PC-3 (cell line): ENCODE measurements around the gene AIFM2. TPM values are rescaled to one million over a fixed set of nuclear protein-coding genes. Genes with fewer than 3 reads are reported as not detected.

Source experiments
- ATAC-seq: fragments of 200-7000 bp; cut with Tn5 transposase; 2 replicates; pipeline ENCODE4 v1.9.1; 2020; ENCODE audit warnings: mild to moderate bottlenecking, moderate library complexity
- BruUV-seq: library from RNA; stranded (reverse); fragments of 400-500 nt; replicated peaks from 2 replicates; lab custom pipeline; 2021; lab: Mats Ljungman, UMichigan
- CTCF ChIA-PET: fragments of 300-600 bp; sonication (Branson Sonifier 250); formaldehyde crosslinking; loops from one replicate; lab custom pipeline; 2022; ENCODE audit warnings: antibody characterized with exemption; lab: Charles Lee
- POLR2A ChIA-PET: fragments of 300-600 bp; sonication (Branson Sonifier 250); formaldehyde crosslinking; loops from one replicate; lab custom pipeline; 2022; ENCODE audit warnings: antibody characterized with exemption; ENCODE audit not compliant: unreplicated experiment; lab: Charles Lee
- DNase-seq: peaks from one replicate; pipeline ENCODE4 v3.0.0-alpha.2; 2015
- H2AFZ ChIP-seq: fragments of 300-600 bp; sonication (generic); 2 replicates; pipeline ENCODE4 v1.6.0; 2016; ENCODE audit warnings: antibody characterized with exemption, low read length
- H3F3A ChIP-seq: fragments of 300-600 bp; sonication (generic); one replicate; pipeline ENCODE4 v1.6.0; 2017; ENCODE audit warnings: antibody characterized with exemption, low read length, control low read depth, mild to moderate bottlenecking; ENCODE audit not compliant: unreplicated experiment
- H3K27ac ChIP-seq: fragments of 300-600 bp; sonication (generic); 2 replicates; pipeline ENCODE4 v1.5.1; 2016; ENCODE audit warnings: mild to moderate bottlenecking, low read length
- H3K27me3 ChIP-seq: fragments of 300-600 bp; sonication (generic); 2 replicates; pipeline ENCODE4 v1.6.1; 2016; ENCODE audit warnings: low read length, mixed read lengths
- H3K36me3 ChIP-seq: fragments of 300-600 bp; sonication (generic); 2 replicates; pipeline ENCODE4 v1.6.1; 2016; ENCODE audit warnings: low read depth, mixed run types, low read length, mixed read lengths
- H3K4me1 ChIP-seq: fragments of 300-600 bp; sonication (generic); 2 replicates; pipeline ENCODE4 v1.5.1; 2016; ENCODE audit warnings: low read length; ENCODE audit not compliant: insufficient read depth
- H3K4me2 ChIP-seq: fragments of 300-600 bp; sonication (generic); 2 replicates; pipeline ENCODE4 v1.6.0; 2016; ENCODE audit warnings: low read length
- H3K4me3 ChIP-seq: fragments of 300-600 bp; sonication (generic); 2 replicates; pipeline ENCODE4 v1.5.1; 2016; ENCODE audit warnings: mild to moderate bottlenecking, low read length, mixed read lengths
- H3K79me2 ChIP-seq: fragments of 300-600 bp; sonication (generic); 2 replicates; pipeline ENCODE4 v1.6.1; 2017; ENCODE audit warnings: low read length, mixed read lengths
- H3K9ac ChIP-seq: fragments of 300-600 bp; sonication (generic); 2 replicates; pipeline ENCODE4 v1.6.0; 2016; ENCODE audit warnings: mild to moderate bottlenecking, low read length
- H3K9me2 ChIP-seq: fragments of 300-600 bp; sonication (generic); replicated peaks from 2 replicates; pipeline ENCODE4 v1.6.1; 2016; ENCODE audit warnings: mixed run types, low read length, mixed read lengths
- H3K9me3 ChIP-seq: fragments of 300-600 bp; sonication (generic); 2 replicates; pipeline ENCODE4 v1.6.1; 2016; ENCODE audit warnings: low read length, mixed read lengths
- H4K20me1 ChIP-seq: fragments of 300-600 bp; sonication (generic); 2 replicates; pipeline ENCODE4 v1.6.1; 2016; ENCODE audit warnings: low read length, mixed read lengths
- CTCF ChIP-seq: fragments of 300-600 bp; sonication (generic); conservative IDR thresholded peaks from 2 replicates; pipeline ENCODE4 v1.5.1; 2017; ENCODE audit warnings: antibody characterized with exemption, low read depth, mild to moderate bottlenecking, low read length
- EZH2 ChIP-seq: fragments of 300-600 bp; sonication (generic); IDR thresholded peaks from one replicate; pipeline ENCODE4 v1.6.1; 2017; ENCODE audit warnings: antibody characterized with exemption, mild to moderate bottlenecking, low read length; ENCODE audit not compliant: unreplicated experiment
- EZH2phosphoT487 ChIP-seq: fragments of 300-600 bp; sonication (generic); IDR thresholded peaks from 2 replicates; pipeline ENCODE4 v1.6.1; 2018; ENCODE audit warnings: mild to moderate bottlenecking, antibody characterized with exemption, low read length, borderline replicate concordance
- intact Hi-C: fragments of 100-400 bp; cut with micrococcal nuclease; formaldehyde crosslinking; loops from 2 replicates; pipeline ENCODE4 v1.9.0; 2023
- total RNA-seq: library from RNA; depleted of rRNA; stranded (reverse); fragments of >200 nt; gene quantifications from 2 replicates; pipeline ENCODE4 v1.2.3, GENCODE V29; 2014

AIFM2 gene
- total RNA-seq, 1 experiment from 2014 or later, result 29.2 TPM

GRCh38 chr10:70111496-70111895 is 21.1 kb downstream of the AIFM2 start:
- ChIA-PET CTCF (no interaction called here), POLR2A (no interaction called here)
- Histone ChIP-seq H4K20me1 (no peaks in the 10 kb centered on the region), H3K9me2 (no peaks in the 10 kb centered on the region), H3K4me2 (no peak overlapping the region), H3K36me3 (peaks cover 40% of the 10 kb centered on the region; the same call in 1 of the 2 replicates), H3K79me2 (no peaks in the 10 kb centered on the region), H3K27me3 (no peaks in the 10 kb centered on the region), H3K27ac (no peak overlapping the region), H3K9me3 (no peaks in the 10 kb centered on the region), H3K4me3 (no peak overlapping the region), H3K9ac (no peak overlapping the region), H3F3A (no peaks in the 10 kb centered on the region), H3K4me1 (no peaks in the 10 kb centered on the region), H2AFZ (no peak overlapping the region)
- ATAC-seq (no peak), DNase-seq (no peak)
- TF ChIP-seq CTCF (no peak), EZH2 (no peak), EZH2phosphoT487 (no peak)
- BruUV-seq, result no TSS peak
- intact Hi-C loops, result no loop called here

- POLR2A ChIA-PET, result no interaction called here
- Histone ChIP-seq H3K9ac (no peak overlapping the region), H4K20me1 (no peaks in the 10 kb centered on the region), H3K4me2 (no peak overlapping the region), H3K27me3 (no peaks in the 10 kb centered on the region), H3K36me3 (peaks cover 27% of the 10 kb centered on the region; the same call in 1 of the 2 replicates), H3K9me2 (no peaks in the 10 kb centered on the region), H3K9me3 (no peaks in the 10 kb centered on the region), H3F3A (no peaks in the 10 kb centered on the region), H3K4me1 (no peaks in the 10 kb centered on the region), H2AFZ (no peak overlapping the region), H3K4me3 (no peak overlapping the region), H3K27ac (no peak overlapping the region), H3K79me2 (no peaks in the 10 kb centered on the region)
- CTCF ChIA-PET, result no interaction called here
- intact Hi-C loops, result no loop called here
- no peak for DNase-seq
- TF ChIP-seq CTCF (no peak), EZH2 (no peak), EZH2phosphoT487 (no peak)
- BruUV-seq, result no TSS peak
- ATAC-seq, result no peak
These were observed 23.4 kb downstream of the AIFM2 start for GRCh38 chr10:70109064-70109729.

GRCh38 chr10:70106958-70107791 is 25.4 kb downstream of the AIFM2 start:
- H2AFZ ChIP-seq, result no peak overlapping the region
- DNase-seq, result peak; percentile 25
- BruUV-seq, result no TSS peak
- intact Hi-C loops, result no loop called here
- H3K27me3 ChIP-seq, result no peaks in the 10 kb centered on the region
- no peaks in the 10 kb centered on the region for H3K79me2 ChIP-seq
- H3F3A ChIP-seq, result no peaks in the 10 kb centered on the region
- CTCF ChIA-PET, result no interaction called here
- peak; percentile 32; the same call in 1 of the 2 replicates for ATAC-seq
- H3K4me1 ChIP-seq, result no peaks in the 10 kb centered on the region
- no peak overlapping the region for H3K4me3 ChIP-seq
- H3K9me3 ChIP-seq, result no peaks in the 10 kb centered on the region
- TF ChIP-seq CTCF (peak; percentile 91), EZH2 (no peak)
- H3K9ac ChIP-seq, result no peak overlapping the region
- no peaks in the 10 kb centered on the region for H3K9me2 ChIP-seq
- H3K36me3 ChIP-seq, result peaks cover 9% of the 10 kb centered on the region; the same call in 1 of the 2 replicates
- no peaks in the 10 kb centered on the region for H4K20me1 ChIP-seq
- H3K4me2 ChIP-seq, result no peak overlapping the region
- POLR2A ChIA-PET, result no interaction called here
- no peak overlapping the region for H3K27ac ChIP-seq
